Measurements from ENCODE around the gene CDC45. TPM values are rescaled to one million over a fixed set of nuclear protein-coding genes. Genes with fewer than 3 reads are reported as not detected.
"Not testable (repeated sequence)": the region's sequence is repeated elsewhere in the genome, so short reads cannot be mapped to it uniquely, and the experiment has no call there.

CDC45 gene
- total RNA-seq, 2 experiments from 2014 or later: 103 to 111 TPM

DNA sequence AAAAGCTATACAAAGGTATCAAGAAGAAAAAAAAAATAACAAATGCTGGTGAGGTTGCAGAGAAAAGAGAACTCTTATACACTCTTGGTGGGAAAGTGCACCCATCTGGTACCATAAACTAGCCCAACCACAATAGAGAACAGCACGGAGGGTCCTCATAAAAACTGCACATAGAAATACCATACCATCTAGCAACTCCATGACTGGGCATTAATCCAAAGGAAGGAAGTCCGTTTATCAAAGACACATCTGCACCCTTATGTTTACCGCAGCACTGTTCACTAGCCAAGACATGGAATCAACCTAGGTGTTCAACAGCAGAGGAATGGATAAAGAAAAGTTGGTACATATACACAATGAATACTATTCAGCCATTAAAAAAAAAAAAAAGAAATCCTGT is 55.3 kb downstream of the CDC45 start:
- no peaks in the 10 kb centered on the region for H3K36me3 Mint-ChIP-seq (ENCODE audit: low read depth)
- no peaks in the 10 kb centered on the region for H3K9me3 Mint-ChIP-seq (ENCODE audit: low read depth)
- ChIA-PET POLR2A (no interaction called here), CTCF (interaction anchor here (0.6 kb wide), 1 partner anchor 143 kb away, joined by 5 read pairs; no protein-coding TSS in a partner anchor)
- no peaks in the 10 kb centered on the region for H3K27me3 Mint-ChIP-seq
- H3K4me1 Mint-ChIP-seq: no peaks in the 10 kb centered on the region
- no peak for ATAC-seq
- no peak overlapping the region for H3K27ac Mint-ChIP-seq
- DNase-seq: no peak
- intact Hi-C loops (cut with DNase I, micrococcal nuclease): no loop called here
- H3K4me3 Mint-ChIP-seq: no peak overlapping the region

DNA sequence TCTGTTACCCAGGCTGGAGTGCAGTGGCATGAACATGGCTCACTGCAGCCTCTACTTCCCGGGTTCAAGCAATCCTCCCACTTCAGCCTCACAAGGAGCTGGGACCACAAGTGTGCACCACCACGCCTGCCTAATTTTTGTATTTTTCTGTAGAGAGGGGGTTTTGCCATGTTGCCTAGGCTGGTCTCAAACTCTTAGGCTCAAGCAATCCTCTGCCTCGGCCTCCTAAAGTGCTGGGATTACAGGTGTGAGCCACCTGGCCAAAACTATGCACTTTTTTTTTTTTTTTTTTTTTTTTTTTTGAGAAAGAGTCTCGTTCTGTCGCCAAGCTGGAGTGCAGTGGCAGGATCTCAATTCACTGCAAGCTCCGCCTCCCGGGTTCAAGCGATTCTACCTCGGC is 56.8 kb downstream of the CDC45 start:
- POLR2A ChIA-PET: no interaction called here
- Mint-ChIP-seq H3K36me3 (ENCODE audit: low read depth) (no peaks in the 10 kb centered on the region), H3K27me3 (no peaks in the 10 kb centered on the region), H3K4me3 (no peak overlapping the region), H3K9me3 (ENCODE audit: low read depth) (no peaks in the 10 kb centered on the region), H3K4me1 (no peaks in the 10 kb centered on the region), H3K27ac (no peak overlapping the region)
- ATAC-seq (no peak), DNase-seq (no peak)
- intact Hi-C loops (cut with DNase I, micrococcal nuclease): no loop called here
- CTCF ChIA-PET: interaction anchor here (1.1 kb wide), 1 partner anchor 194 kb away, joined by 4 read pairs; no protein-coding TSS in a partner anchor

- H3K36me3 Mint-ChIP-seq (ENCODE audit: low read depth): no peaks in the 10 kb centered on the region
- DNase-seq: no peak
- no peak overlapping the region for H3K27ac Mint-ChIP-seq
- ATAC-seq: no peak
- intact Hi-C loops (cut with DNase I, micrococcal nuclease): no loop called here
- ChIA-PET POLR2A (no interaction called here), CTCF (interaction anchor here (0.9 to 1.9 kb wide), 2 partner anchors 89 to 92 kb away, joined by 3 to 6 read pairs; no protein-coding TSS in a partner anchor)
- H3K9me3 Mint-ChIP-seq (ENCODE audit: low read depth): no peaks in the 10 kb centered on the region
- no peak overlapping the region for H3K4me3 Mint-ChIP-seq
- H3K27me3 Mint-ChIP-seq: no peaks in the 10 kb centered on the region
- H3K4me1 Mint-ChIP-seq: no peaks in the 10 kb centered on the region
Observed at GRCh38 chr22:19537941-19538488, 58.3 kb downstream of the CDC45 start.

DNA sequence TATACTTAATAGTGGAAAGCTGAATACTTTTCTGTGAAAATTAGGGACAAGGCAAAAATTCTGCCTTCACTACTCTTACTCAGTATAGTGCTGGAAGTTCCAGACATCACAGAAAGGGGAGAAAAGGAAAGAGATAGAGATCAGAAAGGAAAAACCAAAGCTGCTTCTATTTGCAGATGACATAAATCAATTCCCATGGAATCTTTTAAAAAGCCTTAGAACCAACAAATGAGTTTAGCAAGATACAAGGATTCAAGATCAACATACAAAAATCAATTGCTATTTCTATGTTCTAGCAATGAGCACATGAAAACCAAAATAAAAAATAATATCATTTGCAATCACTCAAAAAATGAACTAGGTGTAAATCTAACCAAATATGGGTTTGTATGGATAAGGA is 60.7 kb downstream of the CDC45 start:
- Mint-ChIP-seq H3K4me3 (no peak overlapping the region), H3K4me1 (no peaks in the 10 kb centered on the region), H3K27me3 (peaks cover 2% of the 10 kb centered on the region), H3K27ac (no peak overlapping the region), H3K9me3 (ENCODE audit: low read depth) (no peaks in the 10 kb centered on the region), H3K36me3 (ENCODE audit: low read depth) (no peaks in the 10 kb centered on the region)
- ChIA-PET CTCF (interaction anchor here (0.7 to 1.1 kb wide), 3 partner anchors 11 to 18 kb away, joined by 3 to 4 read pairs (median 4); no protein-coding TSS in a partner anchor), POLR2A (no interaction called here)
- ATAC-seq (no peak), DNase-seq (no peak)
- intact Hi-C loops (cut with DNase I, micrococcal nuclease): loop anchor here in 1 of 2 experiments (10.0 kb wide), 1 partner anchor 244 kb away; no protein-coding TSS in a partner anchor

DNA sequence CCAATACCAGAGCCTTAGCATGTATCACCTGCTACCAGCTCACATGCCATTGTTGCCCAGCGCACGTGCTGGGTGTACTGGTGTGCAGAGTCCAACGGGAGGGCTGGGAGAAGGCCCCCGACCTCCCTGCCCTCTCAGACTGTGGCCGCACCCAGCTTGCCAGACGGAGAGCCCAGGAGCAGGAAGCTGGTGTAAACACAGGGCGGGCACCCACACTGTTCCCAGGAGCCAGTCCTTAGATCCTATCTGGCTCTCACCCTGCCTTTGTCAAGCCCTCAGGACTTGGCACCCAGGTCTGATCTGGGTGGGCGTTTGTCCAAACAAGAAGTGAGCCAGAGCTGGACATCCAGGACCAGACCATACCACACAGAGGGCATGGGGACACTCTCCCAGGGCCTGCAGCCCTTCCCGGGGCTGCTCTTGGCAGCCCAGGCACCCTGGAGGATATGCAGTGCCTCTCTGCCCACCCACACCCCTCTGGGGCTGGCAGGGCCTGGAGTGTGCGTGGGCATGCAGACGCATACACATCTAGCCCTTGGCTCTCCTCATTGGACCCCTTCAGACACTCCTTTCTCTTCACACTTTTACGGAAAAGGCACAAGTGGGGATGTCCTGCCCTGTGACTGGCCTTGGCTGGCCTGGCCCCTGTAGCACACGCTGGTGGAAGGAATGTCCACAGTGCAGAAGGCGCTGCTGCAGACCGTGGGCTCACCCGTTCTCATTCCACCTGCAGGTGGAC is 64.4 kb downstream of the CDC45 start:
- intact Hi-C loops (cut with DNase I, micrococcal nuclease): loop anchor here in 1 of 2 experiments (10.0 kb wide), 1 partner anchor 241 kb away; no protein-coding TSS in a partner anchor
- ChIA-PET POLR2A (no interaction called here), CTCF (no interaction called here)
- no peak for DNase-seq
- no peak overlapping the region for H3K4me3 Mint-ChIP-seq
- H3K36me3 Mint-ChIP-seq (ENCODE audit: low read depth): no peaks in the 10 kb centered on the region
- H3K27ac Mint-ChIP-seq: no peak overlapping the region
- H3K27me3 Mint-ChIP-seq: peaks cover 2% of the 10 kb centered on the region
- no peaks in the 10 kb centered on the region for H3K9me3 Mint-ChIP-seq (ENCODE audit: low read depth)
- no peaks in the 10 kb centered on the region for H3K4me1 Mint-ChIP-seq
- no peak for ATAC-seq

GRCh38 chr22:19545935-19546207 is 66.2 kb downstream of the CDC45 start:
- CTCF ChIA-PET: no interaction called here
- DNase-seq (no peak), ATAC-seq (no peak)
- Mint-ChIP-seq H3K27ac (no peak overlapping the region), H3K4me3 (no peak overlapping the region), H3K27me3 (peaks cover 2% of the 10 kb centered on the region), H3K36me3 (ENCODE audit: low read depth) (no peaks in the 10 kb centered on the region), H3K9me3 (ENCODE audit: low read depth) (no peaks in the 10 kb centered on the region), H3K4me1 (no peaks in the 10 kb centered on the region)
- POLR2A ChIA-PET: no interaction called here
- intact Hi-C loops (cut with DNase I, micrococcal nuclease): loop anchor here in 1 of 2 experiments (10.0 kb wide), 1 partner anchor 239 kb away; no protein-coding TSS in a partner anchor

GRCh38 chr22:19546680-19547079 is 67.0 kb downstream of the CDC45 start:
- ATAC-seq: no peak
- Mint-ChIP-seq H3K9me3 (ENCODE audit: low read depth) (no peaks in the 10 kb centered on the region), H3K4me3 (no peak overlapping the region), H3K27ac (no peak overlapping the region), H3K36me3 (ENCODE audit: low read depth) (no peaks in the 10 kb centered on the region), H3K27me3 (peaks cover 2% of the 10 kb centered on the region), H3K4me1 (no peaks in the 10 kb centered on the region)
- intact Hi-C loops (cut with DNase I, micrococcal nuclease): loop anchor here in 1 of 2 experiments (10.0 kb wide), 1 partner anchor 238 kb away; no protein-coding TSS in a partner anchor
- POLR2A ChIA-PET: no interaction called here
- CTCF ChIA-PET: no interaction called here
- DNase-seq: no peak

DNA sequence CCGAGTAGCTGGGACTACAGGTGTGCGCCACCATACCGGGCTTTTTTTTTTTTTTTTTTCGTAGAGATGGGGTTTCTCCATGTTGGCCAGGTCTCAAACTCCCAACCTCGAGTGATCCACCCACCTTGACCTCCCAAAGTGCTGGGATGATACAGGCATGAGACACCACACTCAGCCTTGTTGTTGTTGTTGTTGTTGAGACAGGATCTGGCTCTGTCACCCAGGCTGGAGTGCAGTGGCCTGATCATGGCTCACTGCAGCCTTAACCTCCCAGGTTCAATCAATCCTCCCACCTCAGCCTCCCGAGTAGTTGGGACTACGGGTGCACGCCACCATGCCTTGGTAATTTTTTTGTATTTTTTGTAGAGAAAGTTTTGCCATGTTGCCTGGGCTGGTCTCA is 67.9 kb downstream of the CDC45 start:
- ATAC-seq (no peak), DNase-seq (no peak)
- H3K27ac Mint-ChIP-seq: no peak overlapping the region
- intact Hi-C loops (cut with DNase I, micrococcal nuclease): loop anchor here in 1 of 2 experiments (10.0 kb wide), 1 partner anchor 237 kb away; no protein-coding TSS in a partner anchor
- POLR2A ChIA-PET: no interaction called here
- no peaks in the 10 kb centered on the region for H3K36me3 Mint-ChIP-seq (ENCODE audit: low read depth)
- no peaks in the 10 kb centered on the region for H3K4me1 Mint-ChIP-seq
- CTCF ChIA-PET: no interaction called here
- peaks cover 2% of the 10 kb centered on the region for H3K27me3 Mint-ChIP-seq
- no peaks in the 10 kb centered on the region for H3K9me3 Mint-ChIP-seq (ENCODE audit: low read depth)
- no peak overlapping the region for H3K4me3 Mint-ChIP-seq

GRCh38 chr22:19548427-19548826 is 68.7 kb downstream of the CDC45 start:
- ATAC-seq; H3K36me3 Mint-ChIP-seq (ENCODE audit: low read depth); H3K4me3 Mint-ChIP-seq; H3K4me1 Mint-ChIP-seq; H3K27me3 Mint-ChIP-seq; H3K27ac Mint-ChIP-seq; H3K9me3 Mint-ChIP-seq (ENCODE audit: low read depth); DNase-seq; POLR2A ChIA-PET; CTCF ChIA-PET: not testable (repeated sequence)
- intact Hi-C loops (cut with DNase I, micrococcal nuclease): loop anchor here in 1 of 2 experiments (10.0 kb wide), 1 partner anchor 236 kb away; no protein-coding TSS in a partner anchor

DNA sequence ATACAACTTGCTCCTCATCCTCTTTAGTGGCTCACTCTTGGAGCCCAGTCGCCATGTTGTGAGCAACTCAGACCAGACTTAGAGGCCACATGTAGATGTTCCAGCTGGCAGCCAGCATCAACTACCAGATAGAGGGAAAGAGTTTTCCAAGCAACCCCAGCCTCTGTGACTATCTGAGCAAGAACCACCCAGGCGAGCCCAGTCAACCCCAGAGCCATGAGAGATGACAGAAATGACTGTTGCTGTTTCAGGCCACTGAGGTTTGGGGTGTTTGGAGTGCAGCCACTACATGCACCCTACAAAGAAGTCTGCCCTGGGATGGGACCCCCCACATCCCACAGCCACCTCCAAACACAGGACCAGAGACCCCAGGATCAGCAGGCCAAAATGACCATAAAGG is 69.2 kb downstream of the CDC45 start:
- no peak overlapping the region for H3K4me3 Mint-ChIP-seq
- no peak overlapping the region for H3K27ac Mint-ChIP-seq
- ChIA-PET CTCF (no interaction called here), POLR2A (no interaction called here)
- intact Hi-C loops (cut with DNase I, micrococcal nuclease): loop anchor here in 1 of 2 experiments (10.0 kb wide), 1 partner anchor 236 kb away; no protein-coding TSS in a partner anchor
- H3K4me1 Mint-ChIP-seq: no peaks in the 10 kb centered on the region
- H3K27me3 Mint-ChIP-seq: no peaks in the 10 kb centered on the region
- no peak for DNase-seq
- H3K9me3 Mint-ChIP-seq (ENCODE audit: low read depth): no peaks in the 10 kb centered on the region
- H3K36me3 Mint-ChIP-seq (ENCODE audit: low read depth): no peaks in the 10 kb centered on the region
- no peak for ATAC-seq

DNA sequence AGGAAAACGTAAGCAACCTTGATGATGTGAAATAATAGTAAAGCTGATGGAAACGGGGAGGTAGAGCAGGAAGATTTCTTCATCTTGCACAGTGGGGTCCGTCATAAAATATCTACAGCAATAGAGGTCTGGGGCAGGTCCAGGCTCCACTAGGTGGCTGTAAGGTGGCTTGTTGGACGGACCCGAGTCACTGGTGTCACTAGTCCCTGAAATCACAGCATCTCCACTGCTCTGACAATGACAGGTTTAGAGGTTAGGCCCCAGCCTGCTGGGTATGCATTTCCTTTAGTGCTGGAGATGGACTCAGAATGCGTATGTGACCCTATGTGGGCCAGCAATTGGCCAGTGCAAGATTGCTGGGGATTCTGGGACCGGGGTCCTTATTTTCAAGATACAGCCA is 69.7 kb downstream of the CDC45 start:
- ATAC-seq (no peak), DNase-seq (no peak)
- Mint-ChIP-seq H3K27me3 (peaks cover 2% of the 10 kb centered on the region), H3K4me1 (no peaks in the 10 kb centered on the region), H3K9me3 (ENCODE audit: low read depth) (no peaks in the 10 kb centered on the region), H3K27ac (no peak overlapping the region), H3K36me3 (ENCODE audit: low read depth) (no peaks in the 10 kb centered on the region), H3K4me3 (no peak overlapping the region)
- intact Hi-C loops (cut with DNase I, micrococcal nuclease): loop anchor here in 1 of 2 experiments (10.0 kb wide), 1 partner anchor 235 kb away; no protein-coding TSS in a partner anchor
- CTCF ChIA-PET: interaction anchor here (0.5 to 1.1 kb wide), 2 partner anchors 81 to 466 kb away, joined by 3 to 5 read pairs; no protein-coding TSS in a partner anchor
- POLR2A ChIA-PET: no interaction called here

GRCh38 chr22:19550382-19550781 is 70.7 kb downstream of the CDC45 start:
- ChIA-PET POLR2A (no interaction called here), CTCF (interaction anchor here (1.1 kb wide), 1 partner anchor 80 kb away, joined by 5 read pairs; no protein-coding TSS in a partner anchor)
- H3K36me3 Mint-ChIP-seq (ENCODE audit: low read depth): no peaks in the 10 kb centered on the region
- DNase-seq (no peak), ATAC-seq (no peak)
- peaks cover 3% of the 10 kb centered on the region for H3K27me3 Mint-ChIP-seq
- no peaks in the 10 kb centered on the region for H3K9me3 Mint-ChIP-seq (ENCODE audit: low read depth)
- intact Hi-C loops (cut with DNase I, micrococcal nuclease): no loop called here
- H3K4me3 Mint-ChIP-seq: no peak overlapping the region
- H3K27ac Mint-ChIP-seq: no peak overlapping the region
- no peaks in the 10 kb centered on the region for H3K4me1 Mint-ChIP-seq

Measured in activated CD4-positive, alpha-beta T cell treated with anti-CD3 and anti-CD28 coated beads for 36 hours (primary cell).